ENCODE measurements around the gene CACNG7.
"Not testable (repeated sequence)": the region's sequence is repeated elsewhere in the genome, so short reads cannot be mapped to it uniquely, and the experiment has no call there.

Gene CACNG7

GRCh38 chr19:53944933-53945332, 35.9 kb downstream of the CACNG7 start:
- Histone ChIP-seq H2AFZ (ENCODE audit: low read depth, low read length) (no peak overlapping the region), H3K36me3 (ENCODE audit: insufficient read depth, low read length) (no peaks in the 10 kb centered on the region), H3K9me3 (ENCODE audit: insufficient read depth, low read length, severe bottlenecking) (no peaks in the 10 kb centered on the region), H3K4me1 (ENCODE audit: insufficient read depth, low read length) (no peaks in the 10 kb centered on the region), H3K27ac (ENCODE audit: low read length) (no peak overlapping the region), H4K20me1 (ENCODE audit: insufficient read depth, low read length) (no peaks in the 10 kb centered on the region), H3K9ac (ENCODE audit: low read depth, low read length) (no peak overlapping the region), H3K27me3 (ENCODE audit: insufficient read depth, low read length, poor library complexity) (no peaks in the 10 kb centered on the region), H3K4me3 (ENCODE audit: low read depth in 1 of 2, low read length in 2 of 2) (no peak overlapping the region), H3K79me2 (ENCODE audit: insufficient read depth, low read length) (no peaks in the 10 kb centered on the region), H3K4me2 (ENCODE audit: insufficient read depth, low read length) (no peak overlapping the region)
- TF ChIP-seq CTCF (IDR thresholded peaks at IDR 0.05; ENCODE audit: borderline replicate concordance, extremely low read depth, low read length, poor library complexity, severe bottlenecking) (no peak), EZH2 (IDR thresholded peaks at IDR 0.05; ENCODE audit: borderline replicate concordance, low read depth, low read length, severe bottlenecking) (no peak)
- no peak for DNase-seq
- no peak for ATAC-seq (ENCODE audit: insufficient read depth, low read depth)

- Histone ChIP-seq H3K4me2 (ENCODE audit: insufficient read depth, low read length) (no peak overlapping the region), H3K9me3 (ENCODE audit: insufficient read depth, low read length, severe bottlenecking) (no peaks in the 10 kb centered on the region), H3K36me3 (ENCODE audit: insufficient read depth, low read length) (no peaks in the 10 kb centered on the region), H3K4me3 (ENCODE audit: low read depth in 1 of 2, low read length in 2 of 2) (no peak overlapping the region), H3K9ac (ENCODE audit: low read depth, low read length) (no peak overlapping the region), H2AFZ (ENCODE audit: low read depth, low read length) (no peak overlapping the region), H3K4me1 (ENCODE audit: insufficient read depth, low read length) (no peaks in the 10 kb centered on the region), H4K20me1 (ENCODE audit: insufficient read depth, low read length) (no peaks in the 10 kb centered on the region), H3K27ac (ENCODE audit: low read length) (no peak overlapping the region), H3K79me2 (ENCODE audit: insufficient read depth, low read length) (no peaks in the 10 kb centered on the region), H3K27me3 (ENCODE audit: insufficient read depth, low read length, poor library complexity) (no peaks in the 10 kb centered on the region)
- ATAC-seq (ENCODE audit: insufficient read depth, low read depth) (no peak), DNase-seq (no peak)
- TF ChIP-seq EZH2 (IDR thresholded peaks at IDR 0.05; ENCODE audit: borderline replicate concordance, low read depth, low read length, severe bottlenecking) (no peak), CTCF (IDR thresholded peaks at IDR 0.05; ENCODE audit: borderline replicate concordance, extremely low read depth, low read length, poor library complexity, severe bottlenecking) (no peak)
Measured at GRCh38 chr19:53945441-53945840, 36.4 kb downstream of the CACNG7 start.

- Histone ChIP-seq H3K79me2 (ENCODE audit: insufficient read depth, low read length) (no peaks in the 10 kb centered on the region), H3K4me2 (ENCODE audit: insufficient read depth, low read length) (no peak overlapping the region), H2AFZ (ENCODE audit: low read depth, low read length) (no peak overlapping the region), H3K27ac (ENCODE audit: low read length) (no peak overlapping the region), H3K4me1 (ENCODE audit: insufficient read depth, low read length) (no peaks in the 10 kb centered on the region), H4K20me1 (ENCODE audit: insufficient read depth, low read length) (no peaks in the 10 kb centered on the region), H3K9ac (ENCODE audit: low read depth, low read length) (no peak overlapping the region), H3K9me3 (ENCODE audit: insufficient read depth, low read length, severe bottlenecking) (no peaks in the 10 kb centered on the region), H3K27me3 (ENCODE audit: insufficient read depth, low read length, poor library complexity) (no peaks in the 10 kb centered on the region), H3K36me3 (ENCODE audit: insufficient read depth, low read length) (no peaks in the 10 kb centered on the region), H3K4me3 (ENCODE audit: low read depth in 1 of 2, low read length in 2 of 2) (no peak overlapping the region)
- DNase-seq: no peak
- ATAC-seq (ENCODE audit: insufficient read depth, low read depth): no peak
- TF ChIP-seq CTCF (IDR thresholded peaks at IDR 0.05; ENCODE audit: borderline replicate concordance, extremely low read depth, low read length, poor library complexity, severe bottlenecking) (no peak), EZH2 (IDR thresholded peaks at IDR 0.05; ENCODE audit: borderline replicate concordance, low read depth, low read length, severe bottlenecking) (no peak)
Measured at GRCh38 chr19:53945998-53946397, 36.9 kb downstream of the CACNG7 start.

GRCh38 chr19:53947624-53948023, 38.5 kb downstream of the CACNG7 start:
- Histone ChIP-seq H4K20me1 (ENCODE audit: insufficient read depth, low read length) (no peaks in the 10 kb centered on the region), H3K4me1 (ENCODE audit: insufficient read depth, low read length) (no peaks in the 10 kb centered on the region), H3K79me2 (ENCODE audit: insufficient read depth, low read length) (no peaks in the 10 kb centered on the region), H3K27ac (ENCODE audit: low read length) (no peak overlapping the region), H3K9me3 (ENCODE audit: insufficient read depth, low read length, severe bottlenecking) (no peaks in the 10 kb centered on the region), H3K4me2 (ENCODE audit: insufficient read depth, low read length) (no peak overlapping the region), H2AFZ (ENCODE audit: low read depth, low read length) (no peak overlapping the region), H3K4me3 (ENCODE audit: low read depth in 1 of 2, low read length in 2 of 2) (no peak overlapping the region), H3K27me3 (ENCODE audit: insufficient read depth, low read length, poor library complexity) (no peaks in the 10 kb centered on the region), H3K9ac (ENCODE audit: low read depth, low read length) (no peak overlapping the region), H3K36me3 (ENCODE audit: insufficient read depth, low read length) (no peaks in the 10 kb centered on the region)
- DNase-seq (no peak), ATAC-seq (ENCODE audit: insufficient read depth, low read depth) (no peak)
- TF ChIP-seq CTCF (IDR thresholded peaks at IDR 0.05; ENCODE audit: borderline replicate concordance, extremely low read depth, low read length, poor library complexity, severe bottlenecking) (peak; percentile 36), EZH2 (IDR thresholded peaks at IDR 0.05; ENCODE audit: borderline replicate concordance, low read depth, low read length, severe bottlenecking) (no peak)

GRCh38 chr19:53948611-53949010, 39.5 kb downstream of the CACNG7 start:
- not testable (repeated sequence) for H3K4me1 ChIP-seq (ENCODE audit: insufficient read depth, low read length); H3K9me3 ChIP-seq (ENCODE audit: insufficient read depth, low read length, severe bottlenecking); H3K27ac ChIP-seq (ENCODE audit: low read length); H2AFZ ChIP-seq (ENCODE audit: low read depth, low read length); H4K20me1 ChIP-seq (ENCODE audit: insufficient read depth, low read length); H3K4me3 ChIP-seq (ENCODE audit: low read depth in 1 of 2, low read length in 2 of 2); H3K9ac ChIP-seq (ENCODE audit: low read depth, low read length); H3K36me3 ChIP-seq (ENCODE audit: insufficient read depth, low read length); H3K79me2 ChIP-seq (ENCODE audit: insufficient read depth, low read length); H3K27me3 ChIP-seq (ENCODE audit: insufficient read depth, low read length, poor library complexity); ATAC-seq (ENCODE audit: insufficient read depth, low read depth); DNase-seq; H3K4me2 ChIP-seq (ENCODE audit: insufficient read depth, low read length)
